Gastrocnemius medialis (tissue), 4 donors: ENCODE data around the gene SSX2IP.

Source experiments
- CTCF ChIP-seq, 5 experiments: fragments of 450-650 bp in 3 of 5; fragments of 200-600 bp in 2 of 5; sonication (generic) in 2 of 5; IDR thresholded peaks in 4 of 5; conservative IDR thresholded peaks in 1 of 5; 1 replicate in 4 of 5; 2 replicates in 1 of 5; pipeline ENCODE4 v1.5.1; 2016 to 2019; ENCODE audit warnings: antibody characterized with exemption in 5 of 5, mild to moderate bottlenecking in 3 of 5, moderate library complexity in 3 of 5
- POLR2A ChIP-seq, 2 donors: fragments of 450-650 bp; IDR thresholded peaks; one replicate each; pipeline ENCODE4 v1.6.1; 2017; ENCODE audit warnings: antibody characterized with exemption in 2 of 2, mild to moderate bottlenecking in 2 of 2, moderate library complexity in 2 of 2

- TF ChIP-seq CTCF (IDR thresholded peaks at IDR 0.05 in 4 of 5, conservative IDR thresholded peaks at IDR 0.05 in 1 of 5), result no peak
- TF ChIP-seq POLR2A (IDR thresholded peaks at IDR 0.05), result no peak
Measured at GRCh38 chr1:84709131-84709530, 18.9 kb upstream of the SSX2IP start.
